Diencephalon (tissue), 1 donor: ENCODE results near the gene DDX27. TPM values are rescaled to one million over a fixed set of nuclear protein-coding genes. Genes with fewer than 3 reads are reported as not detected.

Experiments
- small RNA-seq: library from RNA; depleted of rRNA; stranded (forward); fragments of <200 nt; gene quantifications from one replicate; pipeline ENCODE3, GENCODE V24; 2014
- total RNA-seq: library from RNA; depleted of rRNA; stranded (reverse); fragments of >200 nt; gene quantifications from one replicate; pipeline ENCODE4 v1.2.3, GENCODE V29; 2014

DDX27 gene
- 22.8 TPM for total RNA-seq

GRCh38 chr20:49219091-49219923 is at the start of gene DDX27:
TSS of gene DDX27 (plus strand) at chr20:49219416. CDS start at chr20:49219449, 33 bp downstream.

GRCh38 chr20:49187851-49188641 is 31.2 kb upstream of the DDX27 start, which contains the start of gene STAU1:
TSS of gene STAU1 (minus strand) at chr20:49188334. CDS start at chr20:49166201, 22,133 bp downstream.

GRCh38 chr20:49278036-49278817 is 59.0 kb downstream of the DDX27 start, which contains the start of gene ZNFX1:
TSS of gene ZNFX1 (minus strand) at chr20:49278057. CDS start at chr20:49275839, 2,218 bp downstream.

Small RNA genes within 50 kb of the gene (small RNA-seq; reads per million reads assigned to genes)
- 5,612 reads per million, percentile 100 among the genes with 10 or more reads in this experiment for gene SNORD12B
- gene SNORD12C, result 2,354 reads per million, percentile 99 among the genes with 10 or more reads in this experiment

Other genes with a start within 250 kb of the DDX27 start
- gene CSE1L, start 173.1 kb upstream of the DDX27 start, total RNA-seq, result 129 TPM
- gene STAU1, start 31.1 kb upstream of the DDX27 start, total RNA-seq, result 56.5 TPM
- 15.5 TPM for gene ZNFX1, start 58.6 kb downstream of the DDX27 start, total RNA-seq